Stomach (tissue), 9 donors: ENCODE measurements around the gene RCL1. TPM values are rescaled to one million over a fixed set of nuclear protein-coding genes. Genes with fewer than 3 reads are reported as not detected.
A peak's percentile ranks its signal among the peaks of the same experiment; 100 is the strongest.
"Not testable (repeated sequence)": the region's sequence is repeated elsewhere in the genome, so short reads cannot be mapped to it uniquely, and the experiment has no call there.

Source experiments
- DNase-seq, 2 donors: peaks; one replicate each; pipeline versions ENCODE4 v3.0.0 to v3.0.0-alpha.2; 2013 to 2019
- H3K27ac ChIP-seq, 5 donors: fragments of 200-600 bp in 4 of 5; sonication (generic) in 4 of 5; one replicate each; pipeline ENCODE4 v1.5.1; 2013 to 2019; ENCODE audit warnings: mild to moderate bottlenecking in 1 of 5, moderate library complexity in 1 of 5
- H3K27me3 ChIP-seq, 3 donors: fragments of 200-600 bp; sonication (generic); one replicate each; pipeline ENCODE4 v1.5.1; 2017 to 2019; ENCODE audit warnings: mixed run types in 1 of 3
- H3K36me3 ChIP-seq, 4 donors: fragments of 200-600 bp; sonication (generic); 1 replicate in 3 of 4; 2 replicates in 1 of 4; pipeline ENCODE4 v1.5.1; 2016 to 2019
- H3K4me1 ChIP-seq, 4 donors: fragments of 200-600 bp; sonication (generic); one replicate each; pipeline ENCODE4 v1.5.1; 2016 to 2019
- H3K4me3 ChIP-seq, 4 donors: fragments of 200-600 bp; sonication (generic) in 3 of 4; one replicate each; pipeline ENCODE4 v1.5.1; 2016 to 2019; ENCODE audit warnings: mild to moderate bottlenecking in 1 of 4
- H3K9me3 ChIP-seq, 4 donors: fragments of 200-600 bp; sonication (generic); one replicate each; pipeline ENCODE4 v1.5.1; 2016 to 2019
- EP300 ChIP-seq: sonication (generic); formaldehyde crosslinking; IDR thresholded peaks from one replicate; pipeline ENCODE4 v1.6.1; 2017; ENCODE audit warnings: antibody characterized with exemption
- POLR2A ChIP-seq, 4 donors: fragments of 450-650 bp; IDR thresholded peaks; one replicate each; pipeline ENCODE4 v1.6.1; 2016; ENCODE audit warnings: antibody characterized with exemption in 4 of 4, control low read depth in 2 of 4, mild to moderate bottlenecking in 1 of 4, moderate library complexity in 1 of 4
- POLR2AphosphoS5 ChIP-seq, 3 donors: sonication (generic); formaldehyde crosslinking; IDR thresholded peaks; one replicate each; pipeline ENCODE4 v1.6.1; 2016; ENCODE audit warnings: antibody characterized with exemption in 3 of 3
- WGBS, 5 donors: extraction: QIAGEN DNeasy Blood & Tissue Kit in 3 of 5; methylation state at CpG; one replicate each; pipeline versions ENCODE4 v1.1.5 to v1.1.7; 2013 to 2018; 5-methylcytosine and 5-hydroxymethylcytosine counted together
- intact Hi-C: fragments of 100-400 bp; cut with DNase I; formaldehyde crosslinking; loops from one replicate; pipeline ENCODE4 v1.15.1; 2023; ENCODE audit warnings: low total_unique reads
- polyA plus RNA-seq, 3 donors: library from polyadenylated mRNA; stranded (reverse); fragments of 200-250 nt; gene quantifications; one replicate each; pipeline ENCODE4 v1.2.3, GENCODE V29; 2013
- total RNA-seq, 5 donors: library from RNA; depleted of rRNA; stranded (reverse); fragments of >200 nt; gene quantifications; one replicate each; pipeline versions ENCODE4 v1.1.0 to v1.2.3, GENCODE V29; 2014 to 2016
- TF ChIP-seq, protein P1 (sequence below), 7 experiments: fragments of 450-650 bp in 4 of 7; fragments of 200-600 bp in 3 of 7; sonication (generic) in 3 of 7; IDR thresholded peaks; one replicate each; pipeline ENCODE4 v1.5.1; 2016 to 2019; ENCODE audit warnings: antibody characterized with exemption in 7 of 7, control low read depth in 2 of 7, mild to moderate bottlenecking in 1 of 7
- donor health status: healthy with polysubstance abuse.
- donor health status: Bipolar disorder and iron deficiency.
- donor health status: healthy.

Gene RCL1
- total and polyA plus RNA-seq, 8 donors: 11.7 to 38.7 (median 14.5) TPM

GRCh38 chr9:4890929-4891328 is 98.2 kb downstream of the RCL1 start:
- TF ChIP-seq, protein P1, sequence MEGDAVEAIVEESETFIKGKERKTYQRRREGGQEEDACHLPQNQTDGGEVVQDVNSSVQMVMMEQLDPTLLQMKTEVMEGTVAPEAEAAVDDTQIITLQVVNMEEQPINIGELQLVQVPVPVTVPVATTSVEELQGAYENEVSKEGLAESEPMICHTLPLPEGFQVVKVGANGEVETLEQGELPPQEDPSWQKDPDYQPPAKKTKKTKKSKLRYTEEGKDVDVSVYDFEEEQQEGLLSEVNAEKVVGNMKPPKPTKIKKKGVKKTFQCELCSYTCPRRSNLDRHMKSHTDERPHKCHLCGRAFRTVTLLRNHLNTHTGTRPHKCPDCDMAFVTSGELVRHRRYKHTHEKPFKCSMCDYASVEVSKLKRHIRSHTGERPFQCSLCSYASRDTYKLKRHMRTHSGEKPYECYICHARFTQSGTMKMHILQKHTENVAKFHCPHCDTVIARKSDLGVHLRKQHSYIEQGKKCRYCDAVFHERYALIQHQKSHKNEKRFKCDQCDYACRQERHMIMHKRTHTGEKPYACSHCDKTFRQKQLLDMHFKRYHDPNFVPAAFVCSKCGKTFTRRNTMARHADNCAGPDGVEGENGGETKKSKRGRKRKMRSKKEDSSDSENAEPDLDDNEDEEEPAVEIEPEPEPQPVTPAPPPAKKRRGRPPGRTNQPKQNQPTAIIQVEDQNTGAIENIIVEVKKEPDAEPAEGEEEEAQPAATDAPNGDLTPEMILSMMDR (IDR thresholded peaks at IDR 0.05): no peak
- TF ChIP-seq EP300: no peak
- no peak for TF ChIP-seq POLR2A (IDR thresholded peaks at IDR 0.05)
- TF ChIP-seq POLR2AphosphoS5 (IDR thresholded peaks at IDR 0.05): no peak
- H3K4me1 ChIP-seq: peaks cover 0 to 6% (median 0%) of the 10 kb centered on the region in 4 donors
- H3K36me3 ChIP-seq: no peaks in the 10 kb centered on the region
- intact Hi-C loops: no loop called here
- 30 to 44% (median 40%) methylated on average over 2 of the region's 2 CpGs for WGBS, 5 donors
- DNase-seq: no peak
- H3K27ac ChIP-seq: no peak overlapping the region
- no peaks in the 10 kb centered on the region for H3K27me3 ChIP-seq
- no peaks in the 10 kb centered on the region for H3K9me3 ChIP-seq
- H3K4me3 ChIP-seq: no peak overlapping the region

- 95 to 99% (median 97%) methylated on average over 3 of the region's 3 CpGs for WGBS, 5 donors
- intact Hi-C loops: no loop called here
These were observed 98.9 kb downstream of the RCL1 start for GRCh38 chr9:4891674-4892073.

DNA sequence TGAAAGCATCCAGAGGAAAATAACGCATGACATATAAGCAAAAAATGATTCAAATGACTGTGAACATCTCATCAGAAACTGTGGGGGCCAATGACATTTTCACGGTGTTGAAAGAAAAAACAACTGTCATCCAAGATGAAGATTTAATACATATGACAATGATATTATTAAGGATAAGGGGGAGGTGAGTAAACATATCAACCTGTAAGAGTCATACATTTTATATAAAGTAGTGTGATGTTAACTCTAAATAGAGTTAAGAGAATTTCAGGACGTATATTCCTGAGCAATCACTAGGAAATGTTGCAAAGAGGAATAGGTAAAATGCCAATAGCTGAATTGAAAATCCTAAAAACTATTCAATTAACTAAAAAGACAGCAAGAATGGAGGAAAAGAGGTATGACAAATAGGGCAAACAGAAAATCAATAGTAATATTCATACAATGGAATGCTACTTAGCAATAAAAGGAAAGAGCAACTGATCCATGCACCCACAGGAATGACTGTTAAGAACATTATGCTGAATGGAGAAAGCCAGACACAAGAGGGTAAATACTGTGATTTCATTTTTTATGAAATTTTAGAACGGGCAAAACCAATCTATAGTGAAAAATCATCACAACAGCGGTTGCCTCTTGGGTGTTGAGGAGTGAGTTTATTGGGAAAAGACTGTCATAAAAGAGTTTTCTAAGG is 99.9 kb downstream of the RCL1 start:
- no peak for DNase-seq
- TF ChIP-seq POLR2AphosphoS5 (IDR thresholded peaks at IDR 0.05): no peak
- no peak for TF ChIP-seq EP300
- TF ChIP-seq, protein P1 (IDR thresholded peaks at IDR 0.05): no peak
- intact Hi-C loops: no loop called here
- H3K27ac ChIP-seq: no peak overlapping the region
- no peaks in the 10 kb centered on the region for H3K36me3 ChIP-seq
- 94 to 97% (median 95%) methylated on average over 5 of the region's 5 CpGs for WGBS, 5 donors
- H3K27me3 ChIP-seq: no peaks in the 10 kb centered on the region
- peaks cover 0 to 3% (median 0%) of the 10 kb centered on the region in 4 donors for H3K4me1 ChIP-seq
- H3K9me3 ChIP-seq: peaks cover 0 to 8% (median 0%) of the 10 kb centered on the region in 4 donors
- no peak overlapping the region for H3K4me3 ChIP-seq

More at GRCh38 chr9:4891674-4892073, 98.9 kb downstream of the RCL1 start:
- H3K4me1 ChIP-seq: peaks cover 0 to 6% (median 0%) of the 10 kb centered on the region in 4 donors
- H3K27me3 ChIP-seq: no peaks in the 10 kb centered on the region
- no peak overlapping the region for H3K27ac ChIP-seq
- DNase-seq: no peak
- no peak overlapping the region for H3K4me3 ChIP-seq
- TF ChIP-seq POLR2A (IDR thresholded peaks at IDR 0.05): no peak
- TF ChIP-seq, protein P1 (IDR thresholded peaks at IDR 0.05): no peak
- no peak for TF ChIP-seq POLR2AphosphoS5 (IDR thresholded peaks at IDR 0.05)
- no peak for TF ChIP-seq EP300
- no peaks in the 10 kb centered on the region for H3K9me3 ChIP-seq
- H3K36me3 ChIP-seq: no peaks in the 10 kb centered on the region

GRCh38 chr9:4894076-4894475 is 101.3 kb downstream of the RCL1 start:
- Histone ChIP-seq H3K9me3 (peaks cover 0 to 12% (median 0%) of the 10 kb centered on the region in 4 donors), H3K4me1 (no peaks in the 10 kb centered on the region), H3K27ac (no peak overlapping the region), H3K36me3 (no peaks in the 10 kb centered on the region), H3K4me3 (no peak overlapping the region), H3K27me3 (no peaks in the 10 kb centered on the region)
- intact Hi-C loops: no loop called here
- WGBS, 5 donors: 86 to 93% (median 91%) methylated on average over 4 of the region's 4 CpGs
- TF ChIP-seq POLR2A (IDR thresholded peaks at IDR 0.05) (no peak), POLR2AphosphoS5 (IDR thresholded peaks at IDR 0.05) (no peak), EP300 (no peak)
- TF ChIP-seq, protein P1 (IDR thresholded peaks at IDR 0.05): no peak
- DNase-seq: no peak

DNA sequence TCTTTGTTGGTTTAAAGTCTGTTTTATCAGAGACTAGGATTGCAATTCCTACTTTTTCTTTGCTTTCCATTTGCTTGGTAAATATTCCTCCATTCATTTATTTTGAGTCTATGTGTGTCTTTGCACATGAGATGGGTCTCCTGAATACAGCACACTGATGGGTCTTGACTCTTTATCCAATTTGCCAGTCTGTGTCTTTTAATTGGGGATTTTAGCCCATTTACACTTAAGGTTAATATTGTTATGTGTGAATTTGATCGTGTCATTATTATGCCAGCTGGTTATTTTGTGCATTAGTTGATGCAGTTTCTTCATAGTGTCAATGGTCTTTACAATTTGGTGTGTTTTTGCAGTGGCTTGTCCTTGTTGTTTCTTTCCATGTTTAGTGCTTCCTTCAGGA is 107.1 kb downstream of the RCL1 start:
- H3K27ac ChIP-seq, H3K27me3 ChIP-seq, DNase-seq, H3K4me3 ChIP-seq, intact Hi-C loops, H3K36me3 ChIP-seq: not testable (repeated sequence)
- 94 to 100% (median 98%) methylated on average over 1 of the region's 1 CpG for WGBS, 5 donors
- Histone ChIP-seq H3K4me1 (peaks cover 0 to 14% (median 8%) of the 10 kb centered on the region in 4 donors), H3K9me3 (peaks cover 0 to 18% (median 0%) of the 10 kb centered on the region in 4 donors)

GRCh38 chr9:4901401-4902134 is 108.8 kb downstream of the RCL1 start:
- peak overlapping the region in 2 of 5 donors; percentile 13 to 40 for H3K27ac ChIP-seq
- peak overlapping the region in 3 of 4 donors; percentile 6 to 37 (median 12) for H3K4me3 ChIP-seq
- H3K4me1 ChIP-seq: peaks cover 0 to 14% (median 8%) of the 10 kb centered on the region in 4 donors
- peak; percentile 54 to 66 for DNase-seq
- H3K9me3 ChIP-seq: peaks cover 0 to 18% (median 0%) of the 10 kb centered on the region in 4 donors
- H3K36me3 ChIP-seq, intact Hi-C loops, H3K27me3 ChIP-seq: not testable (repeated sequence)
- 16 to 42% (median 20%) methylated on average over 10 to 11 of the region's 11 CpGs for WGBS, 5 donors
